Large intestine (tissue), 3 donors: ENCODE measurements around the gene NCDN. TPM values are rescaled to one million over a fixed set of nuclear protein-coding genes. Genes with fewer than 3 reads are reported as not detected.

ENCODE experiments used
- DNase-seq, 2 donors: peaks; one replicate each; pipeline versions ENCODE4 v3.0.0 to v3.0.0-alpha.2; 2013
- H3K27ac ChIP-seq: one replicate; pipeline ENCODE4 v1.5.1; 2013; ENCODE audit warnings: low read length
- H3K27me3 ChIP-seq: 2 replicates; pipeline ENCODE4 v1.6.1; 2013; ENCODE audit warnings: low read length; ENCODE audit not compliant: control insufficient read depth, insufficient read depth
- H3K36me3 ChIP-seq: 2 replicates; pipeline ENCODE4 v1.6.1; 2013; ENCODE audit warnings: low read length; ENCODE audit not compliant: control insufficient read depth, insufficient read depth
- H3K4me1 ChIP-seq: one replicate; pipeline ENCODE4 v1.6.1; 2013; ENCODE audit warnings: low read length; ENCODE audit not compliant: control insufficient read depth, insufficient read depth
- H3K4me3 ChIP-seq: one replicate; pipeline ENCODE4 v1.5.1; 2013; ENCODE audit warnings: low read length
- H3K9me3 ChIP-seq: one replicate; pipeline ENCODE4 v1.6.1; 2013; ENCODE audit warnings: mild to moderate bottlenecking, low read depth, low read length, moderate library complexity; ENCODE audit not compliant: control insufficient read depth
- WGBS: methylation state at CpG from one replicate; pipeline ENCODE4 v1.1.5; 2013; ENCODE audit warnings: low lambda C conversion rate; ENCODE audit not compliant: insufficient coverage; 5-methylcytosine and 5-hydroxymethylcytosine counted together
- polyA plus RNA-seq: library from polyadenylated mRNA; unstranded; fragments of 120-200 nt; gene quantifications from one replicate; pipeline ENCODE4 v1.2.1, GENCODE V29; 2013

The NCDN gene
- polyA plus RNA-seq, 1 donor, result 11.8 TPM

DNA sequence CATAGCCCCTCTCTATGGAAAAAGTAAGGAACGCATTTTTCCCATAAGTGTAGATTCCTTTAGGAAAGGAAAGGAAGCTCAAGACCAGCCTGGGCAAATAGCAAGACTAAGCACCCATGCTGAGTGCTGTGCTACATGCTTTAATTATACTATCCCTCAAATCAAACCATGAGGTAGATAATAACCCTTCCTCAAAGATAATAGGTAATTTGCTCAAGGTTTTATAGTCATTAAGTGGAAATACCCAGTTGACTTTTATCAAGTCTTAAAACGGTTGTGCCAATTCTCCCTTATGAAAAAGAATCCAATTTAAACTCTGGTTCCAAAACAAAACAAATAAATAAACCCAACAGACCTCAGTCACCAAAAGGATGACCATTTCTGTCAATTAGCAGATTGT is 3.7 kb upstream of the NCDN start:
- H3K27ac ChIP-seq, result no peak overlapping the region
- H3K9me3 ChIP-seq, result peaks cover 2% of the 10 kb centered on the region
- no peak overlapping the region for H3K4me3 ChIP-seq
- peaks cover 38% of the 10 kb centered on the region for H3K36me3 ChIP-seq
- WGBS, result no CpG with 5 or more reads among the region's 2 CpGs
- no peak for DNase-seq
- peaks cover 18% of the 10 kb centered on the region for H3K4me1 ChIP-seq
- H3K27me3 ChIP-seq, result no peaks in the 10 kb centered on the region

DNA sequence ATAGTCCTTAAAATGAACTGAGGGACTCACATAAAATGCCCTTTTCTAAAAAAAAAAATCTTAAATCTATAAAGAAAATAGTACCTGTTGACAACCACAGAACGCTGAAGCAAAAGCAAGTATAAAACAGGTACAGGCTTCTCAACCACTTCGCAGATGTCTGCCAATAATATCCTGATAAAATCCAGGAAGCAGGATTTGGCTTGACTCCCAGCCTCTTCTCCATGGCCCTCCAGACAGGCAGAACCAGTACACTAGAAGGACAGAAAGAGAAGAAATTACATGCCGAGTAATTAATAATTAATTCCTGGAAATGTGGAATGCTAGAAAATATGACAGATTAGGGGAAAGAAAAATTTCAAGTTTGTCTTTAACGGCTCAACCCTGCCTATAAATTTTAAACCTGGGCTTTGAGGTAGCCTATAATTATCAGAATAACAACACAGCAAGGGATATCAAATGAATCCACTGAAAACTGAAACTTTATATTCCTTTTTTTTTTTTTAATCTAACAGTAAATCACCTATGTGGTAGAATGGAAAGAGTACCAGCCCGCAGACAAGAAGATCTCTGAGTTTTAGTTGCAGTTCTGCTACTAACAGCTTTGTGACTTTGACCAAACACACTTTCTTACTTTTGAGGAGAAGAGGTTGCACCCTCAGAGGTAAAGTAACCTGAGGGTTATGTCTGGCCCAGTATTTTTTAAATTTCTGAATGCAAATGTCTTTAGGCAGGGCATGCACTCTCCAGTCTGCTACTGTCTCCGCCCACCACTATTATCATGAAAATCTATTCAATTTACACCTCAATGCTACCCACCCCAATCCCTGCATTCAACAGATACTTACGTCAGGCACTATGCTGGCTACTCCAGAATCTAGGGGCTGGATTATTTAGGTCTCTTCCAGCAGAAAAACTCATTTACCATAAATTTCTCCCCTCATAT is 3.1 kb upstream of the NCDN start:
- Histone ChIP-seq H3K27ac (no peak overlapping the region), H3K36me3 (peaks cover 36% of the 10 kb centered on the region), H3K4me3 (no peak overlapping the region), H3K9me3 (peaks cover 2% of the 10 kb centered on the region), H3K4me1 (peaks cover 18% of the 10 kb centered on the region), H3K27me3 (no peaks in the 10 kb centered on the region)
- DNase-seq, result no peak
- WGBS, result 20% methylated on average over 2 of the region's 7 CpGs

DNA sequence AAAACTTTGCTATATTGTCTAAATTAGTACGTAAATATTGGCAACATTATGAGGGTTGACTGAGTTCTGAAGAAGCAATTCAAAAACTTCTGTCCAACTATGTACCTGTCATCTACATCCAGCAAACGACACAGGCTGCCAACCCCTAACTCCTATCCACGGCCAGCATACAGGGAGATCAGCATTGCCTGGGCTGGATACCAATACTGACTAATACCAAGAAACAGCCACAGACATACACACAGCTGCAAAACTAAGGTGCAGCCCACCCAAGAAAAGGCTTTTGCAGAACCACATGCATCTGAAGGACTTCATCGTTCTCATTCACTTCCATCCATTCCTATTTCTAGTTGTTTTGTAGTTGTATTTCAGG is 2.4 kb upstream of the NCDN start:
- no CpG with 5 or more reads among the region's 4 CpGs for WGBS
- DNase-seq, result no peak
- Histone ChIP-seq H3K4me3 (no peak overlapping the region), H3K4me1 (peaks cover 18% of the 10 kb centered on the region), H3K27me3 (no peaks in the 10 kb centered on the region), H3K27ac (no peak overlapping the region), H3K36me3 (peaks cover 33% of the 10 kb centered on the region), H3K9me3 (peaks cover 2% of the 10 kb centered on the region)

DNA sequence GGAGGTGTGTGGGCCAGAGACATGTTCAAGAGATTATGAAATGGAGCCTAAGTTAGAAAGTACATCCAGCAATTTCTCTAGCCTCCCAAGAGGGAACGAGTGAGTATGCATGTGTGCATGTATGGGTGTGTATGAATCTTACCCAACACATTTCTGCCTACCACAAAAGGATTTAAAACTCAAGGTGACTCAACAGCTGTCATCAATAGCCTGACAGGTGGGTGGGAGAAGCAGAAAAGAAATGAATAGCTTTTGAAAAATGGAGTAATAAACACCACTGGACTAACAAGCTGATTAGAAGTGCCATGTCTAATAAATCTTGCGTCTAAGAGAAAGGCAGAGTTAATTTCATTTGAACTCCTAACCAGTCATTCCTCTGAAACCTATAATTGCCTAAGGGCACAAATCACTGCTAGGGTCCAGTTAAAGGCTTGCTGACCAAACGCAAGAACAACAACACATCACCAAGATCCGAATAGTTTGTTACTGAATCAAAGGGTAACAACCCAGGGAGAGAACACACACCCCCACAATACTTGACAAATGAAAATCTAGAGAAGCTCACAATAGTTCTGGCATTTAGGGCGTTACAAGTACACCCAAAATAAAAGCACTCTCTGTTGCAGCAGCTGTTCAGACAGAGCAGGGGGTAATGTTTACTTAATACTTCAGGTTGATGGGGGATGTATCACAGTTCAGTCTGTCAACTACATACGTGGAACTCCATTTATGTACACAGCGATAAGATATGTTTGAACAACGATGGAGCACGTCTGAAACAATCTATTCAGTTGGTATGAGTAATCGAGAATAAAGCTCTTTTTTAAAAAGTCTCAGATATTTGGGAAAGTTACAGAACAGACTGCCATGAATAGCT is 1.8 kb upstream of the NCDN start:
- Histone ChIP-seq H3K27me3 (no peaks in the 10 kb centered on the region), H3K36me3 (peaks cover 29% of the 10 kb centered on the region), H3K4me3 (peak overlapping the region; percentile 68), H3K27ac (peak overlapping the region; percentile 90), H3K4me1 (peaks cover 18% of the 10 kb centered on the region), H3K9me3 (peaks cover 2% of the 10 kb centered on the region)
- peak; percentile 38 to 73 for DNase-seq
- 20% methylated on average over 3 of the region's 10 CpGs for WGBS

DNA sequence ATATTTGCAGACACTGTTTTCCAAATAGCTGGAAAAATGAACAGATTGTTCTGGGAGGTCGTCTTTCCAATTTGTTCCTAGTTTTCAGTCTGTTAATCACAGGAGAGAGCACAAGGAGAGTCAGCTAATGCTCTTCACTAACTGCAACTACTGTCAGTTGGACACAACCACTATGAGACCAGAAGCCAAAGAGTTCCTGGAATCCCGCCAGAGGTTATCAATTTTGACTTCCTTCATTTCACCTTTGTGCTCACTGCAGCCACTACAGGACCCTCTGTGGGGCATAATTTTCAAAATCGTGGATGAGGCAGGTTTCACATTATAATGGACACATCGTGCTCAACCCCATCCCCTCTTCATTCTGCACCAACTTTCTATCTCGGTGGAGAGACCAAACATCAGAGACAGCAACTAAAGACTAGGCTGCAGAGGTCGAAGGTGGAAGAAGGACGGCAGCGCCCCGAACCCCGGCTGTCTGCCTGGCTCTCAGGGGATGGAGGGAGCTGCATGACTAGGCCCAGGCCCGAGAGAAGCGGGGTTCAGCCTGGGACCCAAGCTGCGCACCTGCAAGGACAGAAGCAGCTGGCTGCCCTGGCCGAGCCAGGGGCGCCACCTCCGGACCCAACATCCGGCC is 998 bp upstream of the NCDN start:
- DNase-seq, result no peak

DNA sequence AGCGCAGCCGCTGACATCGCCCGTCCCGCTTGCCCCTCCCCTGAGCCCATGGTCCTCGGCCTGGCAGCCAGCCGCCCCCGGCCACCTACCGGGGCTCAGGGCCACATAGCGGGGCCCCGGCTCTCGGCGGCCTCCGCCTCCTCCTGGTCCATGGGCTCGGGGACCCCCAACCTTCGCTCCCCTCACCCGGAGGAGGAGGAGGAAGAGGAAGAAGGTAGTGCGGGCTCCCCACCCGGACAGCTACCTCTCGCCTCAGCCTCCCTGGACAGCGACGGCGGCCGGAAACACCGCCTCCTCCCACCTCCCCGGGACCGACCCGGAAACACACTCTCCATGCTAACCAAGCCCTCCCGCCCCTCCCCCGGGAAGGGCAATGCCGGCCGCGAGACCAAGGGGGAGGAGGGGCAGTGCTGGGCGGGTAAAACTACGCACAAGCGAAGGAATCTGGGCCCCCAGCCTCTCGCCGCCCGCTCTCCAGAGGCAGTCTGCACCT is 435 bp upstream of the NCDN start, which contains the start of gene KIAA0319L:
TSS of gene KIAA0319L (minus strand) at position 286 of the 493 bp plus-strand sequence. CDS start 2,912 bp downstream, outside the sequence.
- peaks cover 2% of the 10 kb centered on the region for H3K9me3 ChIP-seq
- H3K27me3 ChIP-seq, result no peaks in the 10 kb centered on the region
- peak within 1 kb of the TSS; percentile 68 for H3K4me3 ChIP-seq
- peaks cover 18% of the 10 kb centered on the region for H3K4me1 ChIP-seq
- H3K27ac ChIP-seq, result peak within 1 kb of the TSS; percentile 90
- H3K36me3 ChIP-seq, result peaks cover 25% of the 10 kb centered on the region
- DNase-seq, result peak in 1 of 2 donors; percentile 37
- WGBS, result no CpG with 5 or more reads among the region's 39 CpGs

More for the DNA sequence above, 998 bp upstream of the NCDN start:
- 0% methylated on average over 1 of the region's 17 CpGs for WGBS
- peaks cover 18% of the 10 kb centered on the region for H3K4me1 ChIP-seq
- peak overlapping the region; percentile 90 for H3K27ac ChIP-seq
- H3K27me3 ChIP-seq, result no peaks in the 10 kb centered on the region
- H3K36me3 ChIP-seq, result peaks cover 24% of the 10 kb centered on the region
- peaks cover 2% of the 10 kb centered on the region for H3K9me3 ChIP-seq
- H3K4me3 ChIP-seq, result peak overlapping the region; percentile 68

DNA sequence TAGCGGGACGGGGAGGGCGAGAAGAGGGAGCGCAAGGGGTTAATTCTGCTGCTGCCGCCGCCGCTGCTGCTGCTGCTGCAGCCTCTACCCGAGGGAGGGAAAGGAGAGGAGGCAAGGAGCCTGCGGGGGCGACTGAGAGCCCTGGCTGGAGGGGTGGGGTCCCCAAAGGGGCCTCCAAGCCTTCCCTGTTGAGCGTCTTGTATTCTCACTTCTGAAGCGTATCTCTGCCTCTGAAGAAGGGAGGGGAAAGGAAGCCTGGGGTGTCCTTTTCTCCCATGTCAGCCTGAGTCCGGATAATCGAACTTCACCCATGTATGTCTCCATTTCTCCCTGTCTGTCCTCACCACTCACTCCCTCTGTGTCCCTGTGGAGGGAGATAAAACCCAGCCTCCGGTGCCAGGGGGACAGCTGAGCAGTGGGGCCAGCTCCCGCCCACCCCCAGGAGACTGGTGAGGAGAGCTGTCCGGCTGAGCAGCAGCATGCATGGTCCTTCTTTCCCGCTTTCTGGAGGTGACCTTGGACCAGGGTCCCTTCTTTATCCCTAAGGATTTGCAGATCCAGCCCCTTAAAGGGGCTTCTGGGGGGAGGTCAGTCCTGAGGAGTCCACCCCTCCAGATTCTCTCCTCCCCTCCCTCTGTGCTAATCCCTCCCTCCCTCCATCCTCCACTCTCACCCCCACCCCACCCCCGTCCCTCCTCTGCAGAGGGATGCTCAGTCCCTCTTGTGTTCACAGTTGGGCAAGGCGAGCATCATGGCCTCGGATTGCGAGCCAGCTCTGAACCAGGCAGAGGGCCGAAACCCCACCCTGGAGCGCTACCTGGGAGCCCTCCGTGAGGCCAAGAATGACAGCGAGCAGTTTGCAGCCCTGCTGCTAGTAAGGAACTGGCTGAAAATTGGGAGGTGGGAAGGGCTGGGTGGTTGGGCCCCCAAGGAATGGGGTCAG is 1.0 kb downstream of the NCDN start:
- H3K27me3 ChIP-seq, result no peaks in the 10 kb centered on the region
- peak overlapping the region; percentile 90 for H3K27ac ChIP-seq
- peak overlapping the region; percentile 68 for H3K4me3 ChIP-seq
- peaks cover 2% of the 10 kb centered on the region for H3K9me3 ChIP-seq
- peaks cover 18% of the 10 kb centered on the region for H3K36me3 ChIP-seq
- no CpG with 5 or more reads among the region's 26 CpGs for WGBS
- peaks cover 18% of the 10 kb centered on the region for H3K4me1 ChIP-seq
- no peak for DNase-seq

DNA sequence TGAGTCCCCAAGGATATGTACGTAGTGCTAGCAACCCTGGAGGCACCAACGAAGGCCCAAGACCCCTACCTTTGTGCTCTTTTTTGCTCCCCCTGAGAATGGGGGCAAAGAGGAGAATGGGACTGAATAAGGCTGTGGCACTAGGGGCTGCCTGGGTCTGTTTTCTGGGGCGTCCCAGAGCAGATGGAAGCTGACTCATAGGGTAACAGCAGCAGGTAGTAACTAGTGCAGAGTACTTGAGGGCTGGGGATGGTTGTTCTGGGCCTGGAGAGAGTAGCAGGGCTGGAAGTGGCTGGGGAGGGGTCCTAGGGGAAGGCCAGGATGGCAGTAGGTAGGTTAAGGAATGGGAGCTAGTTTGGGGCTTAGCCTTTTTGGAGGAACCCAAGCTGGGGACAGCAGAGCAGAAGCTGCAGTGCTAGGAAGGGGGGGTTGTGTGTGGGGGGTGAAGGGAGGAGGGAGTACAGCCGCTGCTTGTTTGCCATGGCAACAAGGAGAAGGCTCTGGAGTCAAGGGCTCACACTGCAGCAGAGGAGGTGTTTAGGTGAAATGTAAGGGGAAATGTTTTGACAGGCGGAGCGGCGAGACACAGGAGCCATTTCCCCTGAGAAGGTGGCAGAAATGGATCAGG is 1.8 kb downstream of the NCDN start:
- Histone ChIP-seq H3K9me3 (peaks cover 2% of the 10 kb centered on the region), H3K4me3 (no peak overlapping the region), H3K27ac (no peak overlapping the region), H3K36me3 (peaks cover 18% of the 10 kb centered on the region), H3K4me1 (peaks cover 13% of the 10 kb centered on the region), H3K27me3 (no peaks in the 10 kb centered on the region)
- DNase-seq, result no peak
- WGBS, result no CpG with 5 or more reads among the region's 7 CpGs
